H9 (cell line): ENCODE results near the gene CATSPERE. TPM values are rescaled to one million over a fixed set of nuclear protein-coding genes. Genes with fewer than 3 reads are reported as not detected.

ENCODE experiments used
- DNase-seq: peaks from one replicate; pipeline ENCODE4 v3.0.0-alpha.2; 2017
- H2AFZ ChIP-seq: one replicate; pipeline ENCODE4 v1.6.1; 2013; ENCODE audit warnings: mild to moderate bottlenecking, low read length, control low read depth, moderate library complexity
- H2AK5ac ChIP-seq: 2 replicates; pipeline ENCODE4 v1.6.1; 2013; ENCODE audit warnings: low read length, control low read depth, mixed read lengths; ENCODE audit not compliant: insufficient read length
- H2BK120ac ChIP-seq: one replicate; pipeline ENCODE4 v1.6.1; 2013; ENCODE audit warnings: low read depth, mild to moderate bottlenecking, low read length, control low read depth, inconsistent platforms; ENCODE audit not compliant: poor library complexity, severe bottlenecking
- H2BK12ac ChIP-seq: 2 replicates; pipeline ENCODE4 v1.6.1; 2013; ENCODE audit warnings: low read length, control low read depth, mixed read lengths, low read depth; ENCODE audit not compliant: insufficient read length
- H2BK15ac ChIP-seq: 2 replicates; pipeline ENCODE4 v1.6.1; 2013; ENCODE audit warnings: low read depth, low read length, control low read depth
- H2BK20ac ChIP-seq: one replicate; pipeline ENCODE4 v1.6.1; 2013; ENCODE audit warnings: low read depth, mild to moderate bottlenecking, low read length, control low read depth, inconsistent platforms; ENCODE audit not compliant: poor library complexity, severe bottlenecking
- H2BK5ac ChIP-seq: 2 replicates; pipeline ENCODE4 v1.6.1; 2013; ENCODE audit warnings: low read length, control low read depth, mixed read lengths; ENCODE audit not compliant: insufficient read length
- H3K14ac ChIP-seq: 2 replicates; pipeline ENCODE4 v1.6.1; 2013; ENCODE audit warnings: low read length, control low read depth; ENCODE audit not compliant: insufficient read depth
- H3K18ac ChIP-seq: 2 replicates; pipeline ENCODE4 v1.6.1; 2013; ENCODE audit warnings: low read depth, mild to moderate bottlenecking, mixed read lengths, low read length, control low read depth; ENCODE audit not compliant: insufficient read length
- H3K23ac ChIP-seq: 2 replicates; pipeline ENCODE4 v1.6.1; 2013; ENCODE audit warnings: low read length, control low read depth, mixed read lengths, low read depth; ENCODE audit not compliant: insufficient read length
- H3K23me2 ChIP-seq: 2 replicates; pipeline ENCODE4 v1.6.1; 2013; ENCODE audit warnings: low read depth, mild to moderate bottlenecking, mixed read lengths, low read length, control low read depth; ENCODE audit not compliant: insufficient read length, poor library complexity, severe bottlenecking
- H3K27ac ChIP-seq: 2 replicates; pipeline ENCODE4 v1.5.1; 2013; ENCODE audit warnings: low read length, control low read depth, mixed read lengths, low read depth; ENCODE audit not compliant: insufficient read length
- H3K27me3 ChIP-seq: 2 replicates; pipeline ENCODE4 v1.6.1; 2013; ENCODE audit warnings: low read length, control low read depth, inconsistent platforms; ENCODE audit not compliant: insufficient read depth
- H3K4ac ChIP-seq: 2 replicates; pipeline ENCODE4 v1.6.1; 2013; ENCODE audit warnings: low read depth, mild to moderate bottlenecking, control low read depth, inconsistent platforms, low read length, moderate library complexity
- H3K4me1 ChIP-seq: 2 replicates; pipeline ENCODE4 v1.6.1; 2013; ENCODE audit warnings: low read length, control low read depth, inconsistent platforms; ENCODE audit not compliant: insufficient read depth
- H3K4me2 ChIP-seq: 2 replicates; pipeline ENCODE4 v1.6.1; 2013; ENCODE audit warnings: low read length, control low read depth, mixed read lengths; ENCODE audit not compliant: insufficient read length, insufficient read depth
- H3K56ac ChIP-seq: 2 replicates; pipeline ENCODE4 v1.6.1; 2013; ENCODE audit warnings: low read depth, mild to moderate bottlenecking, mixed read lengths, low read length, control low read depth; ENCODE audit not compliant: insufficient read length
- H3K79me1 ChIP-seq: 2 replicates; pipeline ENCODE4 v1.6.1; 2013; ENCODE audit warnings: low read depth, mild to moderate bottlenecking, moderate library complexity, low read length, control low read depth, inconsistent platforms; ENCODE audit not compliant: insufficient read depth, poor library complexity, severe bottlenecking
- H3K79me2 ChIP-seq: 2 replicates; pipeline ENCODE4 v1.6.1; 2013; ENCODE audit warnings: low read length, control low read depth, inconsistent platforms; ENCODE audit not compliant: insufficient read depth
- H3K9ac ChIP-seq: 2 replicates; pipeline ENCODE4 v1.6.1; 2013; ENCODE audit warnings: low read length, control low read depth, mixed read lengths; ENCODE audit not compliant: insufficient read length; ENCODE audit errors: extremely low read depth
- H3K9me3 ChIP-seq: one replicate; pipeline ENCODE4 v1.6.1; 2013; ENCODE audit warnings: low read depth, low read length, inconsistent platforms; ENCODE audit not compliant: control insufficient read depth
- H3T11ph ChIP-seq: one replicate; pipeline ENCODE4 v1.6.1; 2013; ENCODE audit warnings: mild to moderate bottlenecking, low read length, control low read depth, inconsistent platforms
- H4K20me1 ChIP-seq: one replicate; pipeline ENCODE4 v1.6.1; 2013; ENCODE audit not compliant: control insufficient read depth, insufficient read length, insufficient read depth
- H4K5ac ChIP-seq: 2 replicates; pipeline ENCODE4 v1.6.1; 2013; ENCODE audit warnings: low read depth, mild to moderate bottlenecking, mixed read lengths, low read length, control low read depth; ENCODE audit not compliant: insufficient read length
- H4K8ac ChIP-seq: replicated peaks from 2 replicates; pipeline ENCODE4 v1.6.1; 2013; ENCODE audit warnings: low read length, control low read depth, mixed read lengths, low read depth; ENCODE audit not compliant: insufficient read length
- H4K91ac ChIP-seq: 2 replicates; pipeline ENCODE4 v1.6.1; 2013; ENCODE audit warnings: low read depth, mild to moderate bottlenecking, moderate library complexity, mixed read lengths, low read length, control low read depth; ENCODE audit not compliant: insufficient read length
- H3K27ac Mint-ChIP-seq, 3 experiments: 2 replicates in 2 of 3; 3 replicates in 1 of 3; pipeline ENCODE4 v1.8.0; 2020 to 2021; ENCODE audit warnings: mixed read lengths in 3 of 3, mild to moderate bottlenecking in 1 of 3, moderate library complexity in 1 of 3
- H3K27me3 Mint-ChIP-seq: 2 replicates; pipeline ENCODE4 v1.8.0; 2021; ENCODE audit warnings: low read depth, mild to moderate bottlenecking, moderate library complexity, mixed read lengths
- H3K36me3 Mint-ChIP-seq, 3 experiments: 2 replicates in 2 of 3; 3 replicates in 1 of 3; pipeline ENCODE4 v1.8.0; 2020 to 2021; ENCODE audit warnings: low read depth in 3 of 3, mixed read lengths in 3 of 3; ENCODE audit not compliant: insufficient read depth in 1 of 3
- H3K4me1 Mint-ChIP-seq, 2 experiments: 2 replicates each; pipeline ENCODE4 v1.8.0; 2020; ENCODE audit warnings: mixed read lengths in 2 of 2
- H3K4me3 Mint-ChIP-seq, 2 experiments: 2 replicates in 1 of 2; 3 replicates in 1 of 2; pipeline ENCODE4 v1.8.0; 2020 to 2021; ENCODE audit warnings: mild to moderate bottlenecking in 2 of 2, mixed read lengths in 2 of 2, moderate library complexity in 1 of 2
- H3K9me3 Mint-ChIP-seq, 2 experiments: 2 replicates in 1 of 2; 3 replicates in 1 of 2; pipeline ENCODE4 v1.8.0; 2020; ENCODE audit warnings: mild to moderate bottlenecking in 2 of 2, mixed read lengths in 2 of 2, moderate library complexity in 1 of 2
- WGBS: extraction: QIAGEN DNeasy Blood & Tissue Kit; methylation state at CpG from one replicate; pipeline ENCODE4 v1.1.7; 2013; ENCODE audit warnings: missing lambda C conversion rate, low lambda C conversion rate, mixed read lengths; ENCODE audit not compliant: insufficient read length; ENCODE audit errors: extremely low coverage; 5-methylcytosine and 5-hydroxymethylcytosine counted together
- total RNA-seq: library from RNA; stranded (reverse); gene quantifications from 2 replicates; pipeline ENCODE4 v1.2.1, GENCODE V29; 2021
- TF ChIP-seq, protein P1 (sequence below): fragments of 200-600 bp; sonication (generic); conservative IDR thresholded peaks from 3 replicates; pipeline ENCODE4 v1.8.0; 2021; ENCODE audit warnings: antibody characterized with exemption, mild to moderate bottlenecking

The CATSPERE gene
- total RNA-seq, 1 experiment from 2014 or later: 0.31 TPM

GRCh38 chr1:244502630-244503029 lies 41.6 kb downstream of the CATSPERE start:
- Histone ChIP-seq H3K4ac (no peak overlapping the region), H4K91ac (no peak overlapping the region), H4K5ac (no peak overlapping the region), H2BK5ac (no peak overlapping the region), H3K18ac (no peak overlapping the region), H3K9me3 (no peaks in the 10 kb centered on the region), H3K9ac (no peak overlapping the region), H3K27ac (no peak overlapping the region), H3K79me1 (no peaks in the 10 kb centered on the region), H3K27me3 (no peaks in the 10 kb centered on the region), H2BK20ac (no peak overlapping the region), H2BK12ac (no peak overlapping the region), H4K20me1 (no peaks in the 10 kb centered on the region), H3T11ph (no peak overlapping the region), H2AFZ (no peak overlapping the region), H2BK15ac (no peak overlapping the region), H3K4me2 (no peak overlapping the region), H3K14ac (no peak overlapping the region), H3K79me2 (no peaks in the 10 kb centered on the region), H3K23ac (no peak overlapping the region), H3K4me1 (no peaks in the 10 kb centered on the region; the same call in 1 of the 2 replicates), H2AK5ac (no peak overlapping the region), H2BK120ac (no peak overlapping the region), H4K8ac (no peak overlapping the region), H3K56ac (no peak overlapping the region), H3K23me2 (no peaks in the 10 kb centered on the region)
- Mint-ChIP-seq H3K9me3 (peaks cover 20 to 21% of the 10 kb centered on the region in 2 experiments), H3K27me3 (no peaks in the 10 kb centered on the region; the same call in 1 of the 2 replicates), H3K4me1 (peaks cover 6% of the 10 kb centered on the region in 2 experiments), H3K4me3 (no peak overlapping the region), H3K36me3 (peaks cover 6 to 11% (median 8%) of the 10 kb centered on the region in 3 experiments; a peak in 6 of 7 replicates), H3K27ac (no peak overlapping the region)
- TF ChIP-seq, protein P1, sequence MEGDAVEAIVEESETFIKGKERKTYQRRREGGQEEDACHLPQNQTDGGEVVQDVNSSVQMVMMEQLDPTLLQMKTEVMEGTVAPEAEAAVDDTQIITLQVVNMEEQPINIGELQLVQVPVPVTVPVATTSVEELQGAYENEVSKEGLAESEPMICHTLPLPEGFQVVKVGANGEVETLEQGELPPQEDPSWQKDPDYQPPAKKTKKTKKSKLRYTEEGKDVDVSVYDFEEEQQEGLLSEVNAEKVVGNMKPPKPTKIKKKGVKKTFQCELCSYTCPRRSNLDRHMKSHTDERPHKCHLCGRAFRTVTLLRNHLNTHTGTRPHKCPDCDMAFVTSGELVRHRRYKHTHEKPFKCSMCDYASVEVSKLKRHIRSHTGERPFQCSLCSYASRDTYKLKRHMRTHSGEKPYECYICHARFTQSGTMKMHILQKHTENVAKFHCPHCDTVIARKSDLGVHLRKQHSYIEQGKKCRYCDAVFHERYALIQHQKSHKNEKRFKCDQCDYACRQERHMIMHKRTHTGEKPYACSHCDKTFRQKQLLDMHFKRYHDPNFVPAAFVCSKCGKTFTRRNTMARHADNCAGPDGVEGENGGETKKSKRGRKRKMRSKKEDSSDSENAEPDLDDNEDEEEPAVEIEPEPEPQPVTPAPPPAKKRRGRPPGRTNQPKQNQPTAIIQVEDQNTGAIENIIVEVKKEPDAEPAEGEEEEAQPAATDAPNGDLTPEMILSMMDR: no peak
- no peak for DNase-seq
- no CpG with 5 or more reads among the region's 3 CpGs for WGBS
